Astrocyte of the spinal cord (primary cell): ENCODE measurements around the gene TSPAN33.

ENCODE experiments used
- DNase-seq: peaks from one replicate; pipeline ENCODE4 v3.0.0; 2011; ENCODE audit warnings: low read depth, low spot score
- H3K4me3 ChIP-seq: 2 replicates; pipeline ENCODE4 v1.5.1; 2011; ENCODE audit warnings: low read depth, mild to moderate bottlenecking, low read length, moderate library complexity
- in situ Hi-C: cut with HindIII; loops from 2 replicates; pipeline ENCODE4 v1.10.0; 2017; ENCODE audit warnings: low sequenced_read_pairs
- TF ChIP-seq, protein P1 (sequence below): IDR thresholded peaks from 2 replicates; pipeline ENCODE4 v1.5.1; 2012; ENCODE audit warnings: low read depth, mild to moderate bottlenecking, low read length, inconsistent platforms

The TSPAN33 gene

DNA sequence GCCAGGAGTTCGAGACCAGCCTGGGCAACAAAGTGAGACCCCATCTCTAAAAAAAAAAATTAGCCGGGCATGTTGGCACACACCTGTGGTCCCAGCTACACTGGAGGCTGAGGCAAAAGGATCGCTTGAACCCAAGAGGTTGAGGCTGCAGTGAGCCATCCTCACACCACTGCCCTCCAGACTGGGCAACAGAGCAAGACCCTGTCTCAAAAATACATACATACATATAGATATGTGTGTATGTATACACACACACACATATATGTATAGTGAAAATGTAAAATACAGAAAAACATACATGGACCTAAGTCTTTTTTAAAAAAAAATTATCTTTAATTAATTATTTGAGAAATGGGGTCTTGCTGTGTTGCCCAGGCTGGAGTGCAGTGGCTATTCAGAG is 49.4 kb downstream of the TSPAN33 start:
- H3K4me3 ChIP-seq = no peak overlapping the region
- TF ChIP-seq, protein P1, sequence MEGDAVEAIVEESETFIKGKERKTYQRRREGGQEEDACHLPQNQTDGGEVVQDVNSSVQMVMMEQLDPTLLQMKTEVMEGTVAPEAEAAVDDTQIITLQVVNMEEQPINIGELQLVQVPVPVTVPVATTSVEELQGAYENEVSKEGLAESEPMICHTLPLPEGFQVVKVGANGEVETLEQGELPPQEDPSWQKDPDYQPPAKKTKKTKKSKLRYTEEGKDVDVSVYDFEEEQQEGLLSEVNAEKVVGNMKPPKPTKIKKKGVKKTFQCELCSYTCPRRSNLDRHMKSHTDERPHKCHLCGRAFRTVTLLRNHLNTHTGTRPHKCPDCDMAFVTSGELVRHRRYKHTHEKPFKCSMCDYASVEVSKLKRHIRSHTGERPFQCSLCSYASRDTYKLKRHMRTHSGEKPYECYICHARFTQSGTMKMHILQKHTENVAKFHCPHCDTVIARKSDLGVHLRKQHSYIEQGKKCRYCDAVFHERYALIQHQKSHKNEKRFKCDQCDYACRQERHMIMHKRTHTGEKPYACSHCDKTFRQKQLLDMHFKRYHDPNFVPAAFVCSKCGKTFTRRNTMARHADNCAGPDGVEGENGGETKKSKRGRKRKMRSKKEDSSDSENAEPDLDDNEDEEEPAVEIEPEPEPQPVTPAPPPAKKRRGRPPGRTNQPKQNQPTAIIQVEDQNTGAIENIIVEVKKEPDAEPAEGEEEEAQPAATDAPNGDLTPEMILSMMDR = no peak
- in situ Hi-C loops = no loop called here
- DNase-seq = no peak

DNA sequence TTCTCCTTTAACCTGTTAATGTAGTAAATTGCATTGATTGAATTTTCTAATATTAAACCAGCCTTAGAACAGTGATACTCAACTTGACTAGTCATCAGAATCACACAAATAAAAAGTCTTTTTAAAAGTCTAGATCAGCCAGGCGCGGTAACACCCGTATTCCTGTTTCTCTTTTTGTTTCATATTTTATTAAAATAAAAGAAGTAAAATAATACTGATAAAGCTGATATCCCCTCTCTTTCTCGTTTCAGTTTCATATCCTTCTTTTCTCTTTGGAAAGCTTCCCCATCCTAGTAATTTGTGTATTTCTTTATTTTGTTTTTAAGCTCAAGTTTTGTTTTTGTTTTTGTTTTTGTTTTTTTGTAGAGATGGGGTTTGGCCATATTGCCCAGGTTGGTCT is 53.3 kb downstream of the TSPAN33 start:
- in situ Hi-C loops = no loop called here
- TF ChIP-seq, protein P1 = no peak
- H3K4me3 ChIP-seq = no peak overlapping the region
- DNase-seq = no peak

GRCh38 chr7:129199406-129199805 is 54.9 kb downstream of the TSPAN33 start:
- in situ Hi-C loops = no loop called here
- TF ChIP-seq, protein P1 = no peak
- DNase-seq = no peak
- no peak overlapping the region for H3K4me3 ChIP-seq

GRCh38 chr7:129202058-129202777 is 57.7 kb downstream of the TSPAN33 start:
- in situ Hi-C loops = no loop called here

GRCh38 chr7:129203050-129203741 is 58.7 kb downstream of the TSPAN33 start:
- TF ChIP-seq, protein P1 = no peak
- no peak overlapping the region for H3K4me3 ChIP-seq
- in situ Hi-C loops = no loop called here
- no peak for DNase-seq

More at GRCh38 chr7:129202058-129202777, 57.7 kb downstream of the TSPAN33 start:
- TF ChIP-seq, protein P1 = no peak
- H3K4me3 ChIP-seq = no peak overlapping the region
- DNase-seq = no peak

- no peak for DNase-seq
- TF ChIP-seq, protein P1 = no peak
- H3K4me3 ChIP-seq = no peak overlapping the region
- in situ Hi-C loops = no loop called here
Observed at GRCh38 chr7:129205126-129205818, 60.8 kb downstream of the TSPAN33 start.
